HG03103 (cell line): Measurements from ENCODE around the gene FGF12.
A peak's percentile ranks its signal among the peaks of the same experiment; 100 is the strongest.

Source experiments
- ATAC-seq: cut with Tn5 transposase; IDR thresholded peaks from one replicate; pipeline ENCODE4 v1.9.1; 2021; ENCODE audit warnings: low read depth; ENCODE audit not compliant: unreplicated experiment

The FGF12 gene

GRCh38 chr3:192687488-192688152 is 39.7 kb downstream of the FGF12 start:
- ATAC-seq = no peak

GRCh38 chr3:192685801-192686200 is 41.5 kb downstream of the FGF12 start:
- no peak for ATAC-seq

GRCh38 chr3:192684151-192684550 is 43.2 kb downstream of the FGF12 start:
- ATAC-seq = no peak

- ATAC-seq = peak; percentile 65
Measured at GRCh38 chr3:192675958-192676649, 51.2 kb downstream of the FGF12 start.

GRCh38 chr3:192655628-192656027 is 71.7 kb downstream of the FGF12 start:
- ATAC-seq = no peak

GRCh38 chr3:192655040-192655439 is 72.3 kb downstream of the FGF12 start:
- ATAC-seq = no peak

GRCh38 chr3:192653862-192654261 is 73.5 kb downstream of the FGF12 start:
- no peak for ATAC-seq

- no peak for ATAC-seq
Measured at GRCh38 chr3:192652727-192653126, 74.6 kb downstream of the FGF12 start.

GRCh38 chr3:192651836-192652512 is 75.4 kb downstream of the FGF12 start:
- ATAC-seq = no peak

GRCh38 chr3:192645437-192645836 is 81.9 kb downstream of the FGF12 start:
- ATAC-seq = no peak

GRCh38 chr3:192642651-192643050 is 84.7 kb downstream of the FGF12 start:
- no peak for ATAC-seq

GRCh38 chr3:192641919-192642318 is 85.4 kb downstream of the FGF12 start:
- ATAC-seq = no peak

- no peak for ATAC-seq
Measured at GRCh38 chr3:192639987-192640386, 87.4 kb downstream of the FGF12 start.

- ATAC-seq = no peak
Measured at GRCh38 chr3:192637803-192638202, 89.5 kb downstream of the FGF12 start.

GRCh38 chr3:192636517-192637444 is 90.6 kb downstream of the FGF12 start:
- ATAC-seq = no peak

GRCh38 chr3:192629429-192629828 is 97.9 kb downstream of the FGF12 start:
- ATAC-seq = no peak

- no peak for ATAC-seq
Measured at GRCh38 chr3:192621909-192622308, 105.4 kb downstream of the FGF12 start.

- no peak for ATAC-seq
Measured at GRCh38 chr3:192620275-192620674, 107.1 kb downstream of the FGF12 start.

- ATAC-seq = no peak
Measured at GRCh38 chr3:192611411-192611810, 115.9 kb downstream of the FGF12 start.

GRCh38 chr3:192608726-192609600 is 118.4 kb downstream of the FGF12 start:
- no peak for ATAC-seq
